CD4-positive, alpha-beta T cell treated with Interleukin-2 at 100 ng/mL for 4 hours (primary cell): ENCODE data around the gene FRMPD1.

ENCODE experiments used
- DNase-seq: peaks from one replicate; pipeline ENCODE4 v3.0.0-alpha.2; 2020; ENCODE audit warnings: low spot score

Gene FRMPD1

DNA sequence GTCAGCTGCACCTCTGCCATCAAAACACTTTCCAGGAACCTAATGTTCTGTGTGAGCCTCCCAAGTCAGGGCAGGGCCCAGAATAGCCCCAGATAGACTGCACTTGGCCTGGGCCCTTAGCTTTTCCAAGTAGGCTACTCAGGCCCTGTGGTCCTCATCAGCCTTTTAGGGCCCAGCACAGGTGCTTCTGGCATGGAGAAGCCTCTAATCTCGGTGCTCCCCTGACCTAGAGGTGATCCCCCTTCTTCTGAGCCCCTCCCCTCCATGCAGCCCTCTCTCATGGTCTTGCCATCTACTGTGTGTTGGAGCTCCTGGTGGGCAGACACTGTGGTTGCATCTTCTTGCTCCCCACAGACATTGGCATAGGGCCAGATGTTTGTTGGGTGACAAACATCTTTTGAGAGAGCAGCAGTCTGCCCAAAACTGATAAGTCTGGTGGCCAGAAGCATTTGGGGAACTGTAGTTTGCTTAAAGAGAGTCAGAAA, 28.1 kb downstream of the FRMPD1 start:
- DNase-seq: no peak

DNA sequence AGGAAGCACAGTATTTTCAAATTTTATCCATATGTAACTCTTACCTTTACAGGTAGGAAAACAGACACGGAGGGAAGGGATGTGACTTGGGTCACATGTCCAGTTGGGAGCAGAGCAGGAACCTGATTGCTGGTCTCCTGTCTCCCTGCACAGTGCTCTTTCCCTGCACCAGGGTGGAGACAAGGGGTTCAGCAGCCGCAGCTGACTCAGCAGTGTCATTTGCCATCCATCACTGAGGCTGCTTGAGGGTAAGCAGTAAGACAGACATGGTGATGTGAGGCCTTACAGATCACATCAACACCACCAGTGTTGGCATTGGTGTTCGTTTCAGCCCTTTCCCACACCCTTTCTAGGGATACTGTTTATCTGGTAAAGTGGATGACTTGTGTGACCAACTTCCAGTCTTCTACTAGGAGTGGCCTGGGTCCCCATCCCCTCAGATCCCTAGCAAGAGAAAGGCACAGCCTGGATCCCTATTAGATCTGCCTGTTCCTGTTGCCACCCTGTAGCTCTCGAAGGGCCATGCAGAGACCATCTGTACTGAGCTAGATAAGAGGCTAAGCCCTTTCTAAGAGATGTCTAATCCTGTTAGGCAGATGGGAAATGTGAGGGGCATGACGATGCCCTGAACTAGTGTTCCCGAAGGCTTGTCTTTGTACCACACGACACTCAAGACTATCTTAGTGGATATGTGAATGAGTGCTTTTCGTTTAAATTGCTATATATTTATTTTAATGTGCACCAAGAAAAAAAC, 29.1 kb downstream of the FRMPD1 start:
- DNase-seq: no peak

DNA sequence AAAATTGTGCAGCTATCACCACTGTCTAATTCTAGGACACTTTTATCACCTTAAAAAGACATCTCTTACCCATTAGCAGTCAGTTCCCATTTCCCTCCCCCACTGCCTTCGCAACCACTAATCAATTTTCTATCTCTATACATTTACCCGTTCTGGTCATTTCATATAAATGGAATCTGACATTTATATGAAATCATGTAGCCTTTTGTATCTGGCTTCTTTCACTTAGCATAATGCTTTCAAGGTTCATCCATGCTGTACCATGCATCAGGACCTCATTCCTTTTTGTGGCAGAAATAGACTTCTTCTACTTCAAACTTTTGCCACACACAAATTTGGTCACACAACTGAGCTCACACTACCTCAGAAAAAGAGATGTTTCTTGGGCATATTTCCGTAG, 32.2 kb downstream of the FRMPD1 start:
- no peak for DNase-seq

DNA sequence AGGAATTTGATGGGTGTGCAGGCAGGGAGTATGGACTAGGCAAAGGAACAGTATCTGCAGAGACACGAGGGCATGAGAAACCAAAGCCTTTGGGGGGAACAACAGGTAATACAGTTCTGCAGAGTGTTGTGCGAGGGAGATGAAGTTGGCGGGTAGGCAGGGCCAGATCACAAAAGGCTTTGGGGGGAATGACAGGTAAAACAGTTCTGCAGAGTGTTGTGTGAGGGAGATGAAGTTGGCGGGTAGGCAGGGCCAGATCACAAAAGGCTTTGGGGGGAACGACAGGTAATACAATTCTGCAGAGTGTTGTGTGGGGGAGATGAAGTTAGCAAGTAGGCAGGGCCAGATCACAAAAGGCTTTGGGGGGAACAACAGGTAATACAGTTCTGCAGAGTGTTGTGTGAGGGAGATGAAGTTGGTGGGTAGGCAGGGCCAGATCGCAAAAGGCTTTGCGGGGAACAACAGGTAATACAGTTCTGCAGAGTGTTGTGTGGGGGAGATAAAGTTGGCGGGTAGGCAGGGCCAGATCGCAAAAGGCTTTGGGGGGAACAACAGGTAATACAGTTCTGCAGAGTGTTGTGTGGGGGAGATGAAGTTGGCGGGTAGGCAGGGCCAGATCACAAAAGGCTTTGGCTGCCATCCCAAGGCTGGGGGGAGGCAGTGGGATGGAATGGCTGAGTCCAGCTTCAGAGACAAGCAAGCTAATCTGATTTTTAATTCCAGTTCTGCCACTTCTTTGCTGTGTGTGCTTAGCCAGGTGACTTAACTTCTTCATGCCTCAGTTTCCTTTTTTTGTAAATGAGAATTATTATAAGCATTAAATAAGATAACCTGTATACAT, 33.0 kb downstream of the FRMPD1 start:
- no peak for DNase-seq

DNA sequence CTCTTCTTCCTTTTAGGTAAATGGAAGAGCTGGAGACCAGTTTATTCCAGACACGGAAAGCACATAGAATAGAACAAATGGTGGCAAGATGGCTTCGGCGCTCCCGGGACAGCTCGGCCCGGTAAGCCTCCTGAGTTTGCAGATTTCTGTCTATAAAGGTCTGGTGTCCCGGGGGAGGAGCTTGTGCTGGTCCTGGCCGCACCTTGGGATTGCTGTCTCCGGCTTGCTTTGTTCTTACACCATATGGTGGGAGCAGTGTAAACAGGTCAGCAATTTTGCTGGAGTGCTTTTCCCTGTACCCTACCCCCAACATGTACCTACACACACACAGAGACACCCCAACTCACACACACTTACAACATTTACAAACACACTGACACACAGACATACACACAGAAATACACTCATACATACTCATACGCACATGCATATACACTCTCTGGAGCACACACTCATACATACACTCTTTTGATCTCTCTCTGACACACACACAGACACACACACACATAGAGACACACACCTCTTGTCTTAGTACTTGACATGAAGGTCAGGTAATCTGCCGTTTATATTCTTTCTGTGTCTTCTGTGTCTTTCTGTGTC, 42.0 kb downstream of the FRMPD1 start:
- DNase-seq: no peak

DNA sequence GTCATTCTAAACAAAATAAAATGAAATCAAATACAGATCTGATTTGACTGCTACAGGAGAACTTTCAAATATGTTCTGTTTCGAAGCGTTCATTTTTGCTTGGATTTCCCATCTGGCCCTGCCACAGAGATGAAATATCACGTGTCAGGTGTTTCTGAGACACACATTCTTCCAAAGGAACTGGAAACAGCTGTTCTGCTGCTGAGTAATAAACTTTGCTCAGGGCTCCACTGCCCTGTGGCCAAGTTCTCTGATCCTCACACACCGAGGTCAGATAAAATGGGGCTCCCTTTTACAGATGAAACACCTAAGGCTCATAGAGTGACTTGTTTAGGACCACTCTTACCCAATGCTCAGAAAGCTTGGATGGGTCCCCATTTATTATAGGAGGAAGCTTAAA, 42.5 kb downstream of the FRMPD1 start:
- no peak for DNase-seq

DNA sequence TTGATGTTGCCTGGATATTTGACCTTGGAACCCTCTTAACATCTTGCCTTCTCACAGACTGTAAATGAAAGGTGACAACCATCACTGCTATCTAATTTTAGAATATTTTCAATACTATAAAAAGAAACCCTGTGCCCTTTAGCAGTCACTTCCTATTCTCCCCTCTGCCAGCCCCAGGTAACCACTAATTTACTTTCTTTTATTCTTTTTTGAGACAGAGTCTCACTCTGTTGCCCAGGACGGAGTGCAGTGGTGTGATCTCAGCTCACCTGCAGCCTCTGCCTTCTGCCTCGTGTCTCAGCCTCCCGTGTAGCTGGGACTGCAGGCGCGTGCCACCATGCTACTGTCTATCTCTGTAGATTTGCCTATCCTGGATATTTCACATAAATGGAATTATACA, 43.6 kb downstream of the FRMPD1 start:
- DNase-seq: no peak

DNA sequence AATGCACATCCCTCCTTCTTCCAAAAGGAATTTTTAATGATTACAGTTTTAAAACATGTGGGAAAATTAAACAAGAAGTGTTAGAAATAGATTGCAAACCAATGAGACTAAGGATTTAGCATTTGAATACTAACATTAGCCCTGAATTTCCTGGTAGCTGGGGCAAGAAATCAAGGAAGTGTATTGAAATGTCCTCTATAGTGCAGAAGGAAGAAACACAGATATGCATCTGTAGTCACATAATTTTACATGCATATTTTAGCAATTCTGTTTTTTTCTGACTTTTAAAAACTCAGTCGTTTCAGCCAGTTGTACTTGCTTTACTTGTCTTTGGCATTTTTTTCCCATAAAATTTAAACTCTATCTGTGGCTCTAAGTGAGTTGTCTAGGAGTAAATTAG, 45.8 kb downstream of the FRMPD1 start:
- no peak for DNase-seq

DNA sequence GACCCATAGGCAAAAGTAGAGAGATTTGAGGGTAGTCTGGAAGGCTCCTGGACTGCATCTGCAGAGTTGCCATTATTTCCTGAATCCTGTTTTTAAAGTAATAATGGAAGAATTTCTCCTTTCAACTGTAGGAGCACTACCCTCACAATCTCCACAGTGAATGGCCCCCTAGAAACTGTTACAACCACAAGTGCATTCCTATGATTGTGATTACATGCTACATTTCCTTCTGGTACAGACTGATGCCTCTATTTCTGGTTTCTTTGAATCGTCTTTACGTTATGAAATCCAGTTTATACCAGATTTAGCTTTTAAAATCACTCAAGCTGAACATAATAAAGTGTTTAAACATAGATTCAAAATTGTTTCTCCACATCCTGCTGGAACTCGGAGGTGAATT, 49.4 kb downstream of the FRMPD1 start:
- no peak for DNase-seq

DNA sequence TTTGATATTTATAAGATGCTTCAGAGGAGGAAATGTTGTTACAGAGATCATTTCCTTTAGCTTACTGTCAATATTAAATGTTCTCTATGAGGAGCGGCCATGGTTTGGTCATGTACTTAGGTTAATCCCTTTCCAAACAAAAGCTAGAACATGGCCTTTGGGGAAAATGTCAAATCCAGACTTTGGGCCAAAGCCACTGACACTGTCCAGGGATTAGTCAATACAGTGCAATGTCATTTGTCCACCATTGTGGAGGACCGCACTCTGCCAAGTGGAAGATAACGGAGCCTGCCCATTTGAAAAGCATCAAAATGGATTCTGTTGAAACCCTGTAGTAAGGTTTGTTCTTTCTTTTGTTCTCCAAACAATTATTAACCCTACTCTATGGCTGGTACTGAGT, 50.1 kb downstream of the FRMPD1 start:
- no peak for DNase-seq

DNA sequence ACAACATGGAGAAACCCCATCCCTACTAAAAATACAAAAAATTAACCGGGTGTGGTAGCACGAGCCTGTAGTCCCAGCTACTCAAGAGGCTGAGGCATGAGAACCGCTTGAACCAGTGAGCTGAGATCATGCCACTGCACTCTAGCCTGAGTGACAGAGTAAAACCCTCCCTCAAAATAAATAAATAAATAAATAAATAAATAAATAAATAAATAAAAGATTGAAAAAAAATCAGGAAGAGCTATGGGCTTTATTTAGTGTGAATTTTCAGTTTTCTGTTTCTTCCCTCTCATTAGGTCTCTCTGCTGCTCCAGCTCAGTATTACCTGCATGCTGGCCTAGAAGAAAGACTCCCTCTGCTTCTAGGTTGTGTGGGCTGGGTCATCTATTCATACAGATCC, 55.0 kb downstream of the FRMPD1 start:
- no peak for DNase-seq

DNA sequence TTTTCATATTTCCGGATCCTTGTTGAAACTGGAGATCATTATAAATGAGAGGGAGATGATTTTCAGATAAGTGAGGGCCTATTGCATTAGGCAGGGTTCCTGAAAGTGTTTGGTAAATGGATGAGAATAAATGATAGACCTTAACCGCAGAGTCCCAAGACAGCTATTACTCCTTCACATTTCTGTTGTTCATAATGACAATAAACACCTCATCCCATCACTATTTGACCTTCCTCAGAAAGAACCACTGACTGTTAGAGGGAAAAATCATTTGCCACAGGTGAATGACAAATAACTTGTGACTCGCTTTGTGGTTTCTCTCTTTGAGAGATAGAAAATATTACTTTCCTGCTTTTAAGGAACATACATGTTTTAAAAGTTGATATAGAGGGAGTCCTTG, 55.5 kb downstream of the FRMPD1 start:
- no peak for DNase-seq

DNA sequence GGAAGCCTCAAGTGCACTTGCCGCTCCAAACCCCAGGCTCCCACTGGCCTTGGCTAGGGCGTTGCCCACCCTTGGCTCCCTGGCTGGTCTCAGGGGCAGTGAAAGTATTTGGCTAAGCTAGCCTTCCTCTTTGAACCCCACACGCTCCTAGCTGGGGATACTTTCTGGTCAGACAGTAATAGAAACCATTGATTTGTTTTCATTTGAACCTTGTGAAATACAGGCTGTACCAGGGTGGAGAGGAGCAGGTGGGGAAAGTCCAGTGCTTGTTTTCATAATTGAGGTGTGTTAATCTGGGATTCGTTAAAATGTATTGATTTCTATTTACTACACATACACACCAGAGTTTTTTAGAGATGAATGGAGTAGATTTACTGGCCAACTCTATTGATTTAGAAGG, 57.0 kb downstream of the FRMPD1 start:
- no peak for DNase-seq

DNA sequence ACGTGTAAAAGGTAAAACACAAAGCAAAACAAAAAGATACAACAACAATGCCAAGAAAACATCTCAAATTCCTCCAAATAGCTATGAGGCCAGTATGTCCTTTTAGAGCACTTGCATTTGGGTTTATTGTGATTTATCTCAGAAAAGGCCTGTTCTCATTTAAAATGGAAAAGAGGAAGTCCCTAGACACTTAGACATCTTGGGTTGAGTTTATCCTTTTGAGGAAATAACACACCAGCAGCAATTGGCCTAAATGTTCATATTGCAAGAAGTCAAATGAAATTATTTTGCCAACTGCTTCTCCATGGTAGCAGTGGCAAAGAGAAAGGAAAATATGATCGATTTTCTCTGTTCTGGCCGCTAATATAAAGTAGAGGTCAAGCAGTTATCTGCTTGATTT, 59.3 kb downstream of the FRMPD1 start:
- DNase-seq: no peak

DNA sequence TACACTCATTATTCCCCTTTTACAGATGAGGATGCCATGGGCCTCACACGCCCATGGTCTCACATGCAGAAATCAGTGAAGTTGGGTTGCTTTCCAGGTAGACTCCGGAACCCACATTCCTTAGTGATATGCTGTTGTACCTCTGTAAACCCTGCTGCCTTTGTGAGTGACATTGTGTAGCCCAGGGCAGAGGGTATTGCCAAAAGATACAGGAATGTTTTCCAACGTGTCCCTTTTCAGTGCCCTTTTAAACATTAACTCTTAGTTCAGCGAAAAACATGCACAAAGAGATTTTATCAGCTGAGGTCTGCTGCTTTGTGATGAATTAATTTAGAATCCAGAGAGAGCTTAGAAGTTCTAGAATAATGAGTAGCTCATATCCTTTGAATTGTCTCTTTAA, 64.5 kb downstream of the FRMPD1 start:
- DNase-seq: no peak

DNA sequence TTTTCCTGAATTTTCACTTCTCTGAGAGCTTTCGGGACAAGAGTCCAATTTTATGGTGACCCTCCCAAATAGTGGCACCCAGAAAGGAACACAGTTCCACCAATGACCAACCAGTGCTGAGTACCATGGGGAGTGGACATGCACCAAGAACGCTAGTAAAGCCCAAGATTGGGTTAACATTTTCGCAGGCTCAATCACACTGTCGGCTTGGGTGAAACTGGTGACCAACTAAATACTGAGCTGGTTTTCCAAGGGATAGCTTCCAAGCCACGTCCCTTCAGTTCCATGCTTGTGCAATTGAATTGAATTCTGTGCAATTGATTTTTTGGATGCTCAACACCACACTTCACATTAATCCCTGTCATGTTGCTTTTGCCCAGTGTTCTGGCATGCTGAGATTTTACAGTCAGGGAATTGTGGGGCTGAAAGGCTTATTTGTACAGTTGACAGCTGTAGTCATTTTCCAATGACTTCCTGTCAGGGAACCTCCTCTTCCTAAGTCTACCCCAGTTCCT, 65.3 kb downstream of the FRMPD1 start:
- DNase-seq: no peak

DNA sequence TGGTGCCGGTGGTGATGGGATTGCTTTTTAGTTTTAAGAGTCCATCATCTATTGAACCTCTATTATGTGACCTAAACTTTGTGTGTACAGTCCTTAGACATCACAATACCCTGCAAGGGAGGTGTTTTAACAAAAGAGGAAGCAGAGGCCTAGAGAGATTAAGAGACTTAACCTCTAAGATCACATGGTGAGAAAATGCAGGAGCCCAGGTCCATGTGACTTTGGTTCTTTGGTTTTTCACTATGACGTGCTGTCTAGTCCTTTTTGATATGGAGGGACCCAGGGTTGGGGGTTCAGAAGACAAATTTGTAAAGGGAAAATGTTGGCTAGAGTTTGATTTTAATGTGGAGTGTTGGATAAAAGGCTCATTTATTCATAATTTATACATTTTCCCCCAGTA, 68.8 kb downstream of the FRMPD1 start:
- DNase-seq: no peak

DNA sequence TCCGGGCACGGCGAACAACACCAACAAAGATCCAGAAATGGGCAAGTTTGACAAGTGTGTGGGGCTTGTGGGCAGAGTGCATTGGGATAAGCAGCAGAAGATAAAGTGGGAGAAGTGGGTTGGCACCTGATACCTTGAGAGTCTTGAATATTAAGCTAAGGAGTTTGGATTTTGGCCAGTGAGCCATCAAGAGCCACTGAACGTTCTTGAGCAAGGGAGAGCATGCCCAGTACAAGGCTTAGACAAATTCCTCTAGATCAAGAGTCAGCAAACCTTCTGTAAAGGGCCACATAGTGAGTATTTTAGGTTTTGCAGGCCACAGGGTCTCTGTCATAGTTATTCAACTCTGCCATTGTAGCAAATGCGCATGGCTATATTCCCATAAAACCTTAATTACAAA, 76.3 kb downstream of the FRMPD1 start:
- DNase-seq: no peak

DNA sequence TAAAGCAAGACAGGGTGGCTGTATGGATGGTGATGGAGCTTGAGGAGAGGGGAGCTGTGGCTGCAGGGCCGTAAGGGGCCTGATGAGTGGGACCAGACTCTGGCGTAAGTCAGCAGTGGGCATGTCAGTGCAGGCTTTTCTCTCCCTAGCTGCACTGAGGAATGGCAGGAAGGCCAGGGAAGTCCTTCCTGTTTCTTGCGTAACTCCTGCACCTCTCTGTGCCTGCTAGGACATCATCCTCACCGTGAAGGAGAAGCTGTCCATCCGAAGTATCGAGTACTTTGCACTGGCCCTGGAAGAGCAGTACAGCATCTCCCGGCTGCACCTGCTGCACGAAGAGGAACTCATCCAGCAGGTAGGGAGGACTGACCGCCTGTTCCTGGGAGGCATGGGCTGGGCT, 78.7 kb downstream of the FRMPD1 start:
- DNase-seq: no peak

DNA sequence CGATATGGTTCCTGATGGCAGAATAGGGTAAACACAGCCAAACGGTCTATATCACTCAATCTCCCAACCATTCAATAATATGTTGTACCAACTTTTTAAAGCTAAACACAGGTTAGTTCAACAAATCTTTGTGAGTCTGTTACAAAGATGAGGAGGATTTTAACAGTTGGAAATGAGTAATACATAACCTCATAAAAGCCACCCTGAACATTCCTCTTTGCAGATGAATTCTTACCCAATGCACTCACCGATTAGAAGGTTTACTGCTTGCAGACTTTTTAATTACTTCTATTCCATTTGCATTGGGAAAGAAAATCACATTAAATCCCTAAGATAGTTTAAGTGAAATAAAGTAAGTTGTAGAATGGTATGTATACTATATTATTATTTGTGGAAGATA, 79.5 kb downstream of the FRMPD1 start:
- DNase-seq: no peak

DNA sequence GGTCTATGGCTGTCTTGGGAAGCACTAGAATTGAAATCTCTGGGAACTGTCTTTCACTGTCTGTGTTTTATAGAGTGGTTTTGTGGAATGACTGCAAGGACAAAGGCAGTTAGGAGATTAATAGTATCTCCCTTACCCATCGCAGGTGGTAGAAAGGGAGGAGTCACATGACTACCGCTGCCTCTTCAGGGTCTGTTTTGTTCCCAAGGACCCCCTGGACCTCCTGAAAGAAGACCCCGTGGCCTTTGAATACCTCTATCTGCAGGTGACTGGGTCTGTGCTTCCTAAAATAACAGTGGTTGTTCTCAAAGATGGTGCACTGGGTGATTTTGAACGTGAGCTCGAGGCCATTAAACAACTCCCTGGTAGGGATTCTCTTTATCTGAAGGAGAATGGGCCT, 80.1 kb downstream of the FRMPD1 start:
- DNase-seq: no peak

DNA sequence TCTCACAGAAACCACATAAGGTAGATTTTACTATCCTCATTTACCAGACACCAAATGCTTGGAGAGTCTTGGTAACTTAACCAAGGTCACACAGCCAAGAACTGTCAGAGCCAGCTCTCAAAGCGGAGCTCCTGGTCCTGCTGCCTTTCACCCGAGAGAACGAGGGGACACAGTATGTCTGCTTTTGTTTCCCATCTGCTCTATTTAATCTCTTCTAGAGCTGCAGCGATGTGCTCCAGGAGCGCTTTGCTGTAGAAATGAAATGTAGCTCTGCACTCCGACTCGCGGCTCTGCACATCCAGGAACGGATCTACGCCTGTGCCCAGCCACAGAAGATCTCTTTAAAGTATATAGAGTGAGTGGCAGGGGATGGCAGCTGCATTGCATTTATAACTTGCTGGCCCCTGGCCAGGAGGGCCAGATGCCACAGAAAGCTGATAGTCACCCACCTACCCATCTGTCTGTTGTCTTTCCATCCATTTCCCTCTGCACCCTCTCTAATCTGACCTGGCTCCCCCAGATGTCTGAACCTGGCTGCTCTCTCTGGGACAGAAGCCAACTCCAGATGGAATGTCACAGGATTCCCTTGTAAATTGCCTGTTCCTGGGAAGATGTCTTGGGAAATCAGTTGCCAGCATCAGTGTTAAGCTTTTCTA, 81.5 kb downstream of the FRMPD1 start:
- DNase-seq: no peak
